Neural cell (in vitro differentiated cells): ENCODE data around the gene HLA-C.

ENCODE experiments used
- CTCF ChIP-seq: fragments of 450-650 bp; IDR thresholded peaks from 2 replicates; pipeline ENCODE4 v1.5.1; 2014; ENCODE audit warnings: antibody characterized with exemption, mild to moderate bottlenecking, moderate library complexity; ENCODE audit not compliant: poor library complexity, severe bottlenecking
- EP300 ChIP-seq: fragments of 450-650 bp; conservative IDR thresholded peaks from 2 replicates; pipeline ENCODE4 v1.6.1; 2014; ENCODE audit warnings: antibody characterized with exemption, mild to moderate bottlenecking, moderate library complexity; ENCODE audit not compliant: poor library complexity, severe bottlenecking
- EZH2 ChIP-seq: fragments of 200-600, 300-800 bp; shearing (Covaris generic), sonication (generic); IDR thresholded peaks from 2 replicates; pipeline ENCODE4 v1.6.1; 2014; ENCODE audit warnings: antibody characterized with exemption, low read length, borderline replicate concordance, mild to moderate bottlenecking; ENCODE audit not compliant: insufficient read depth, poor library complexity, severe bottlenecking
- MXI1 ChIP-seq: fragments of 450-650 bp; conservative IDR thresholded peaks from 2 replicates; pipeline ENCODE4 v1.6.1; 2014; ENCODE audit warnings: antibody characterized with exemption, mild to moderate bottlenecking; ENCODE audit not compliant: poor library complexity, severe bottlenecking
- POLR2AphosphoS5 ChIP-seq: IDR thresholded peaks from 2 replicates; pipeline ENCODE4 v1.6.1; 2012

DNA sequence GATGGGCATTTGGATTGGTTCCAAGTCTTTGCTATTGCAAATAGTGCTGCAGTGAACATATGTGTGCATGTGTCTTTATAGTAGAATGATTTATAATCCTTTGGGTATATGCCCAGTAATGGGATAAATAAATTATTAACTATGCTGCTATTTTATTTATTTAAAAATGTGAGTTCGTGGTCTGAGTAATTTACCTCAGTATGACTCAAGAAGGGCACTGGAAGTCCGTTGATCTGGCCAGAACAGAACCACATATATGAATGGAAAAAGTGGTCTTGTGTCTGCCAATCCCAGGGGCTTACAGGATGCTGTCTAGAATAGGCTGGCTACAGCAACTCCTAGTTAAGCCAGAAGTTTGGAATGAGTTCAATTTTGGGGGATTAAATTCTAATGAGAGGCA, 27.6 kb upstream of the HLA-C start:
- TF ChIP-seq EZH2 (no peak), CTCF (no peak), MXI1 (no peak), POLR2AphosphoS5 (no peak), EP300 (no peak)
